ENCODE data around the gene TICAM1. TPM values are rescaled to one million over a fixed set of nuclear protein-coding genes. Genes with fewer than 3 reads are reported as not detected.

The TICAM1 gene
- total and polyA plus RNA-seq, 2 of the 13 experiments (the other 11 are each of a cell fraction or from before 2014, with no cell fraction given) = 0.33 to 0.95 TPM

DNA sequence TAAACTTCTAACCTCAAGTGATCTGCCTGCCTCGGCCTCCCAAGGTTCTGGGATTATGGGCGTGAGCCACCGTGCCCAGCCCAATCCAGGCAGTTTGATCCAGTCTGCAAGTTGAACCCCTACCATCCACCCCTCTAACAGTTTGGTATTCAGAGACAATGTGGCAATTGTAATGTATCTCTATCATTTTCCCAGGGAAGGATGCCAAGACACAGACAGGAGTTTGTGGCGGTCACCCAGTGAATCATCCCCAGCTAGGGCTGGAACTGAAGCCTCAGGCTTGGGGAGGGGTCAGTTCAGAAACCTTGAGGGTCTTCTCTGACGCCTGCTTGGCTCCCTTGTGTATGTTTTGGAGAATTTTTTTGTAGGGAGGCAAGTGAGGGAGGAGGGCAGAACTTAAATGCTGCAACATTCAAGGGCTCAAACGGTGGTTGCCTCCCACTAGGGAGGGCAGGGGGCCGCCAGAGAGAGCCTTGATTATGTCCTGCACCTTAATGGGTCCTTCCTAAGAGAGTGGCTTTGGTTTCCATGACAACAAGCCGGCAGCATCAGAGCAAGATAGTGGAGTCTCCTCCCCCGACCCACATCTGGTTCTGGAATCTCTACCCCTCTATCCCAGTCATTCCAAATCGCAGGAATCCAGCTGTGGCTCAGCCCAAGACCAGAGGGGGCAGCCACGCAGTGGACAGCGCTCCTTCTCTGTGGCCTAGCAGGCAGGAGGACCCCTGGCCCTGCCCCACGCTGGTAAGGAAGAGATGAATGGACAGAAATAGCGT lies 54.9 kb downstream of the TICAM1 start:
- FAIRE-seq (no peak), DNase-seq (ENCODE audit: low spot score) (no peak), ATAC-seq (no peak; the same call in 1 of the 3 replicates)
- Histone ChIP-seq H3K36me3 (replicated peaks in 1 of 2; ENCODE audit: control insufficient read depth in 1 of 2, insufficient read depth in 2 of 2, low read length in 2 of 2) (no peaks in the 10 kb centered on the region), H3K79me2 (ENCODE audit: insufficient read depth, low read length) (no peaks in the 10 kb centered on the region), H3K9me3 (ENCODE audit: low read length) (no peaks in the 10 kb centered on the region), H2AFZ (ENCODE audit: low read length) (no peak overlapping the region), H3K27ac (ENCODE audit: extremely low read length, insufficient read depth, low read length) (no peak overlapping the region), H3K4me3 (replicated peaks in 1 of 3; ENCODE audit: insufficient read depth in 1 of 3, low read depth in 2 of 3, low read length in 3 of 3) (no peak overlapping the region), H3K4me2 (ENCODE audit: low read depth, low read length) (no peak overlapping the region), H3K4me1 (ENCODE audit: insufficient read depth, low read length) (no peaks in the 10 kb centered on the region), H3K9ac (ENCODE audit: insufficient read depth, low read depth, low read length) (no peak overlapping the region), H3K27me3 (ENCODE audit: control insufficient read depth in 1 of 2, insufficient read depth in 2 of 2, low read length in 2 of 2) (peaks cover 0 to 11% of the 10 kb centered on the region in 2 experiments; a peak in 2 of 5 replicates), H4K20me1 (ENCODE audit: insufficient read depth, low read length) (no peaks in the 10 kb centered on the region)
- intact Hi-C loops (cut with micrococcal nuclease; ENCODE audit: unreplicated experiment) (no loop called here), in situ Hi-C loops (cut with HindIII; ENCODE audit: extremely low pct_ligation_motif_present, low pct_unique_long_range_greater_than_20kb) (no loop called here)
- ChIA-PET CTCF (ENCODE audit: low intra/inter-chr PET ratio, low total read pairs) (no interaction called here), POLR2A (no interaction called here)
- WGBS (ENCODE audit: low lambda C conversion rate) = 16% methylated on average over 8 of the region's 14 CpGs
- TF ChIP-seq SIX1 (CRISPR knock-in tag; IDR thresholded peaks at IDR 0.05; ENCODE audit: borderline replicate concordance) = no peak
- no peak for TF ChIP-seq HMGA1 (CRISPR knock-in tag; conservative IDR thresholded peaks at IDR 0.05)
- no peak for TF ChIP-seq ZNF713 (CRISPR knock-in tag; IDR thresholded peaks at IDR 0.05)
- TF ChIP-seq FIP1L1 (IDR thresholded peaks at IDR 0.05; ENCODE audit: borderline replicate concordance, insufficient read depth, low read depth, low read length) = no peak
- no peak for TF ChIP-seq RXRB (CRISPR knock-in tag; IDR thresholded peaks at IDR 0.05; ENCODE audit: borderline replicate concordance)
- TF ChIP-seq ZNF124 (CRISPR knock-in tag; IDR thresholded peaks at IDR 0.05) = no peak
- no peak for TF ChIP-seq HNRNPL (IDR thresholded peaks at IDR 0.05; ENCODE audit: low read depth, low read length)
- TF ChIP-seq RARA (CRISPR knock-in tag; IDR thresholded peaks at IDR 0.05) = no peak
- TF ChIP-seq, protein P1, sequence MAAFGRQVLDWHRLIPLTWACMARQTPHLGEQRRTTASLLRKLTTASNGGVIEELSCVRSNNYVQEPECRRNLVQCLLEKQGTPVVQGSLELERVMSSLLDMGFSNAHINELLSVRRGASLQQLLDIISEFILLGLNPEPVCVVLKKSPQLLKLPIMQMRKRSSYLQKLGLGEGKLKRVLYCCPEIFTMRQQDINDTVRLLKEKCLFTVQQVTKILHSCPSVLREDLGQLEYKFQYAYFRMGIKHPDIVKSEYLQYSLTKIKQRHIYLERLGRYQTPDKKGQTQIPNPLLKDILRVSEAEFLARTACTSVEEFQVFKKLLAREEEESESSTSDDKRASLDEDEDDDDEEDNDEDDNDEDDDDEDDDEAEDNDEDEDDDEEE (CRISPR knock-in tag; IDR thresholded peaks at IDR 0.05) = no peak
- no peak for TF ChIP-seq MIXL1 (CRISPR knock-in tag; IDR thresholded peaks at IDR 0.05)
- no peak for TF ChIP-seq ZNF136 (CRISPR knock-in tag; IDR thresholded peaks at IDR 0.05; ENCODE audit: low read depth)
- no peak for TF ChIP-seq KAT2B (IDR thresholded peaks at IDR 0.05; ENCODE audit: borderline replicate concordance, low read depth, low read length)
- TF ChIP-seq PCBP1 (IDR thresholded peaks at IDR 0.05; ENCODE audit: borderline replicate concordance, low read depth, low read length) = no peak
- TF ChIP-seq HOXA7 (CRISPR knock-in tag; IDR thresholded peaks at IDR 0.05) = no peak
- TF ChIP-seq, protein P2, sequence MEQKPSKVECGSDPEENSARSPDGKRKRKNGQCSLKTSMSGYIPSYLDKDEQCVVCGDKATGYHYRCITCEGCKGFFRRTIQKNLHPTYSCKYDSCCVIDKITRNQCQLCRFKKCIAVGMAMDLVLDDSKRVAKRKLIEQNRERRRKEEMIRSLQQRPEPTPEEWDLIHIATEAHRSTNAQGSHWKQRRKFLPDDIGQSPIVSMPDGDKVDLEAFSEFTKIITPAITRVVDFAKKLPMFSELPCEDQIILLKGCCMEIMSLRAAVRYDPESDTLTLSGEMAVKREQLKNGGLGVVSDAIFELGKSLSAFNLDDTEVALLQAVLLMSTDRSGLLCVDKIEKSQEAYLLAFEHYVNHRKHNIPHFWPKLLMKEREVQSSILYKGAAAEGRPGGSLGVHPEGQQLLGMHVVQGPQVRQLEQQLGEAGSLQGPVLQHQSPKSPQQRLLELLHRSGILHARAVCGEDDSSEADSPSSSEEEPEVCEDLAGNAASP (CRISPR knock-in tag; IDR thresholded peaks at IDR 0.05; ENCODE audit: borderline replicate concordance) = no peak
- BruUV-seq (replicated peaks) = no TSS peak

Measured in HepG2 (cell line).